NCI-H187 (cell line): ENCODE measurements around the gene C1QTNF1.

Experiments used
- DNase-seq, 2 experiments: peaks; one replicate each; lab custom pipeline; 2025; lab: John Stamatoyannopoulos, UW

Gene C1QTNF1

GRCh38 chr17:79079421-79080200 is 55.6 kb downstream of the C1QTNF1 start:
- no peak for DNase-seq

DNA sequence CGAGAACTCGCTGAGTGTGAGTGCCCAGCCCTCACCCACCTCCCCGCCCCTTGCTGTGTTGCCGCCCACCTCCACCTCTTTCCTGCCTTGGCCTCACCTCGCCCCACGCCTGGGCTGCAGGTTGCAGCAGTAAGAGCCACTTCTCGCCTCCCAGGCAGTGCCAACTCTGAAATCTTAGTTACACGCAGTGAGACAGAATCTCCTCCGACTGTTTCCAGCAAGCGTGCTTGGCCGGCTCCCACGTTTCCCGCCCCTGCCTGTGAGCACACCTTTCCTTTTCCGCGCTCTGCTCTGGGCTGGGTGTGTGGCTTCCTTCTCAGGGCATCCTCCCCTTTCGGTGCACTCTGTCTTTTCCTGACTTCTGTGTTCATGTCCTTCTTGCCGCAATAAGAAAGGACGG is 56.4 kb downstream of the C1QTNF1 start:
- DNase-seq: no peak

DNA sequence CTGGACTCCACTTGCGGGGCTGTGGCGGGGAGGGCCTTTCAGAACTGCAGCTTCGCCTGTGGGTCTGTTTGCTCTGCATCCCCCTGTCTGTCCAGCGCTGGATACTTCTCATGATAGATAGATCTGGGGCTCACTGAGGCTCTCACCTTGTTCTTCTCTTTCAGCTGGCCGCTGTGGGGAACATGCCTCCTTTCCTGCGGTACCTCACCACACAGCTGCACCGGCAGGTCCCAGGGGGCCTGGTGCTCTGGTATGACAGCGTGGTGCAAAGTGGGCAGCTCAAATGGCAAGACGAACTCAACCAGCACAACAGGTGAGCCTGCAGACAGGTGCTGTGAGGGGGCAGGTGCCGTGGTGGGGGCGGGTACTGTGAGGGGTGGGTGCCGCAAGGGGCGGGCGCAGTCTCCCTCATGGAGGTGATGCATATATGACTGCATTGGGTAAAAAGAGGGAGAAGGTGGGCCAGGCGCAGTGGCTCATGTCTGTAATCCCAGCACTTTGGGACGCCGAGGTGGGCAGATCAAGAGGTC is 56.9 kb downstream of the C1QTNF1 start:
- DNase-seq: peak in 1 of 2 experiments; percentile 62

DNA sequence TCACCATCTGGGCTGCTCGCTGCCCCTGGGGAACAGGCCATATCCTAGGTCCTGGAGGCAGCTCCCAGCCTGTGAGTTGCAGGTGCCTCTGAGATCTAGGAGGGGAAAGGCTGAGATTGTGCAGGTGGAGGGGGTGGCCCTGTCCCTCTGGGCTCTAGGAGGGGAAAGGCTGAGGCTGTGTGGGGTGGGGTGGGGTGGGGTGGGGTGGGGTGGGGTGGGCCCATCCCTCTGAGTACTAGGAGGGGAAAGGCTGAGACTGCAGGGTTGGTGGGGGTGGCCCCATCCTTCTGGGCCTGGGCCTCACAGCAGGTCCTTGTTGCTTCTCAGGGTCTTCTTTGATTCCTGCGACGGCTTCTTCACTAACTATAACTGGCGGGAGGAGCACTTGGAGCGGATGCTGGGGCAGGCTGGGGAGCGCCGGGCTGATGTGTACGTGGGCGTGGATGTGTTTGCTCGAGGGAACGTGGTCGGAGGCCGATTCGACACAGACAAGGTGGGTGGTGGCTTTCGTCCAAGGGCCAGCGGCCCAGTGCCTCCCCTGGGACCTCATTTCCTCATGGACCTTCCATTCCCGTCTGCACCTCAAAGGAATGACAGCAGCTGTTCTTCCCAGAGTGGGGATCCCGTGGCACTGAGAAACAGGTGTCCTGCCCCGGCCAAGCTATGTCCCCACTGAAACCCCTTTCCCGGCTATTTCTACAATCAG is 57.8 kb downstream of the C1QTNF1 start:
- no peak for DNase-seq

DNA sequence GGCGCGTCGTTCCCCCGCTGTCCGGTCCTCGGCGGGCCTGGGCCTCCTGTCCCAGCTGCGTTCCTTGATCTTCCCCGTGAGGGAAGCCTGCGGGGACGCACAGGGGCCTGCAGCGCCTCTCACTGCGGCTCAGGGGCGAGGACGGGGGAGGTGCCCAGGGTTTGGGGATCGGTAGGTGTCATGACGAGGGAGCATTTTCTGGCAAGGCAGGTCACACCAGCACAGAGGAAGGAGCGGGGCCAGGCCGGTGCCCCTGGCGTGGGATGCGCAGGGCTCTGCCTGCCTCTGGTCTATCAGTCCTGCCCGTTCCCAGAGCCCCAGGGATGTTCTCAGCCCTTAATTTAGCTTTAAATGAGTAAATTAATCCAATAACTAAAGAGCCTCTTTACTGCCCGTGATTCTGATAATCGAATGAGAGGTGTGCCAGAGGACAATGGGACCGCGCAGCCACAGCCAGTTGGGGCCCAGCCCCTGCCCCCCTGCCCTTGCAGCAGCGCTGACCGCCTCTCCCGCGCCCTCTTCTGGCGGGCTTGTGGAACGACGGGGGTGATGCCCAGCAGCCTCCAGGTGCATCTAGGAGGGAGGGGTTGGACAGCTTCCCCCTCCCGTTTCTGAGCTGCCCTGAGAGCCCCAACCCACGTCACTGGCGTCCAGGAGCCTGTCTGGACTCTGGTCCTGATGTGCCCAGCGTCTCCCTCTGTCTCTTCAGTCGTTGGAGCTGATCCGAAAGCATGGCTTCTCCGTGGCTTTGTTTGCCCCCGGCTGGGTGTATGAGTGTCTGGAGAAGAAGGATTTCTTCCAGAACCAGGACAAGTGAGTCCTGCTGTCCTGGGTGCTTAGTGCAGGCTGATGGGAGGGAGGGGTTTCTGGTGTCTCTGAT is 58.6 kb downstream of the C1QTNF1 start:
- no peak for DNase-seq

DNA sequence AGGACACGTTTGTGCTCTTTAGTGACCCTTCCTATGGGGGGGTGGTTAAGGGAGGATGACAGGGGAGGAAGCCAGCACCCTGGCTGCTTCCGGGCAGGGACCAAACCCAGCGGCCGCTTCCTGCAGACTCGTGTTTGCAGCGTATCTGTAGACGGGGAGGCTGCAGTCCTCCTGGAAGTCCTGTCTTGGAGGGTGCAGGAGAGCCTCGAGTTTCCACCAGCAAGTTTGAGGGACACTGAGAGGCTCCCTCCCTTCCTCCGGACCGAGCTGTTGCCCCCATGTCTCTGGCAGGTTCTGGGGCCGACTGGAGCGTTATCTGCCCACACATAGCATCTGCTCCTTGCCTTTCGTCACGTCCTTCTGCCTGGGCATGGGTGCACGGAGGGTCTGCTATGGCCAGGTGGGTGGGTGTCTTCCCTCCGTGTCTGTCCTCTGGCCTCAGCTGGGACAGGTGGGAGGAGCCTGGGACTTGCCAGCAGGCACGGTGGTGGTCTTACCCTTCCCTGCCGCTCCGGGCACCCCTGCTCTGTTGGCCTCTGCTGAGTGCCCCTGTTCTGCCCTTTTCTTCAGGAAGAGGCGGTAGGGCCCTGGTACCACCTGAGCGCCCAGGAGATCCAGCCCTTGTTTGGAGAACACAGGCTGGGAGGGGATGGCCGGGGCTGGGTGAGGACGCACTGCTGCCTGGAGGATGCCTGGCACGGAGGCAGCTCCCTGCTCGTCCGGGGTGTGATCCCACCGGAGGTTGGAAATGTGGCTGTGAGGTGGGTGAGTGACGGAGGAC is 59.4 kb downstream of the C1QTNF1 start:
- DNase-seq: no peak

- no peak for DNase-seq
Observed at GRCh38 chr17:79084291-79085153, 60.6 kb downstream of the C1QTNF1 start.

- no peak for DNase-seq
Observed at GRCh38 chr17:79085154-79085920, 61.4 kb downstream of the C1QTNF1 start.

DNA sequence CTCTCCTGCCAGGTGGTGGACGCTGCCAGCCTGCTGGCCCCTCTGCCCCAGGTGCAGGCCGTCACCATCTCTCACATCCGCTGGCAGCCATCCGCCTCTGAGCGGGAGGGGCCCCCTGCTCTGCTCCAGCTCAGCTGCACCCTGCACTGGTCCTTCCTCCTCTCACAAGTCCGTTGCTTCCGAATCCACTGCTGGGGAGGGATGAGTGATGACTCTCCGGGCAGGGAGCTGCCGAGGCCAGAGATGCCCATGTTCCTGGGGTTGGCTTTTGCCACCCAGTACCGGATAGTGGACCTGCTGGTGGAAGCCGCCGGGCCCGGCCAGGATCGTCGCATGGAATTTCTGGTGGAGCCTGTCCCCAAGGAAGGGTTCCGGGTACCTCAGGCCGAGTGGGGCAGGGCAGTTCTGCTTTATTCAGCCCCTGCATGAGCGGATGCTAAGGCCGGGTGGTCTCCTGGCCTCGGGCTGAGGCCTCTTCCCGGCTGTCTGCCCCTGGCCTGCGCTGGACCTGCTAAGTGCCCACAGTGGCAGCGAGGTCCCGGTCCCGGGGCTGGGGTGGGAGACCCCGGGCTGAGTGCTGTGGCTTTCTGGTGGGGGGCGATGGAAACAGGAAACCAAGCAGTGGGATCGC is 62.1 kb downstream of the C1QTNF1 start:
- DNase-seq: no peak

GRCh38 chr17:79086609-79087427 is 62.8 kb downstream of the C1QTNF1 start:
- no peak for DNase-seq

GRCh38 chr17:79087428-79088143 is 63.6 kb downstream of the C1QTNF1 start:
- peak; percentile 54 to 71 for DNase-seq

- DNase-seq: no peak
Observed at GRCh38 chr17:79088247-79088996, 64.5 kb downstream of the C1QTNF1 start.

DNA sequence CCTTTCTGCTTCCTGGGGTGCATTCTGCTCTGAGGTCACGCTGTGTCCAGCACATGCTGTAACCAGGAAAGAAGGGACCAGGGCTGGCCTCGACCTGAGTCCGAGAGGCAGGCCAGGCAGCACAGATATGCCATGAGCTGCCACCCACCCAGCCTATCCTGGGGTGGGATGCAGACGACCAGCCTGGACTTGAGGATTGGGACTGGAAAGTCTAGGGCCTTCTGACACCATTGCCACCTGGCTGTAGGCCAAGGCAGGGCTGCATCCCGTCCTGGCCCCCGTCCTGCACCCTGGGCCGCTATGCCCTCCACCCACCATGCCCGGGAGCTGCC is 65.0 kb downstream of the C1QTNF1 start:
- DNase-seq: no peak

DNA sequence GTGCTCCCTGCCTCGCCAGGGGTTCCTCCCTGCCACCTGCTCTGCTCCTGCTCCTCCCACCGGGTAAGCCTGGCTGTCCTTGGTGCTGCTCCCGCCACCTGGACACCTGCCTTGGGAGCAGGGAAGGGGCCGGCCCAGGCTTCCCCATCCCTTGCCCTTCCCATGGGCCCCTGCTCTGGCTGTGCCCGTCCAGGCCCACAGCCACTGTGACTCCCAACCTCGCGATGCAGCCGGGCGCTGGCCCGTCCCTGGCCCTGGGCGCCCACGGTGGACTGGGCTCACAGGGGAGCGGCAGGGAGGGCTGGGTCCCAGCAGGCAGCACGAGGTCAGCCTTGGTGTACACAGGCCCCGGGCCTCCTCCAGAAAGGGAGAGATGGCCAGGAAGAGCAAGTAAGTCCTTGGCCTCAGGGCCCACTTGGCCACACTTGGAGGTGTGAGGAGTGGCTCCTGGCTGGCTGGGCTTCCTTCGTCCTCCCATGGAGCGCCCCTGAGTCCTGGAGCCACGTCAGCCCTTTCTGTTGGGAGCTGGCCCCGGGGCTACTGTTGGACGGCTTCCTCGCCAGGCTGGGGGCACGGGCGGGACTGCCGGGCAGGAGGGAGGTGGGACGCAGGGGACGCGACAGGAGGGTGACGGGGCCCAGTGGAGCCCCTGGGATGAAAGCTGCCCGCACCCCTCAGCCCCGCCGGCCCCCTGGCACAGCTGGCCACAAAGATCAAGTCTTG is 65.9 kb downstream of the C1QTNF1 start:
- no peak for DNase-seq

- no peak for DNase-seq
Observed at GRCh38 chr17:79090443-79091225, 66.7 kb downstream of the C1QTNF1 start.
